ENCODE measurements around the gene PLXNC1.
"Not testable (repeated sequence)": the region's sequence is repeated elsewhere in the genome, so short reads cannot be mapped to it uniquely, and the experiment has no call there.

GRCh38 chr12:94316600-94316999 is 168.2 kb downstream of the PLXNC1 start:
- TF ChIP-seq CTCF, POLR2A (IDR thresholded peaks at IDR 0.05): not testable (repeated sequence)
